ENCODE measurements around the gene ACP5. TPM values are rescaled to one million over a fixed set of nuclear protein-coding genes. Genes with fewer than 3 reads are reported as not detected.

Gene ACP5
- total and polyA plus RNA-seq, 2 of the 4 experiments (the other 2 are of a cell fraction): 0.54 to 1.2 TPM

GRCh38 chr19:11547929-11548700 lies 29.3 kb downstream of the ACP5 start:
- ATAC-seq (ENCODE audit: low read depth): no peak
- 94% methylated on average over 6 of the region's 14 CpGs; no CpG with 5 or more reads in 1 of the 2 experiments for WGBS, 2 experiments (ENCODE audit: extremely low coverage in 2 of 2, insufficient read length in 1 of 2)
- no peak overlapping the region for H3K4me3 ChIP-seq (ENCODE audit: insufficient read depth, low read depth, low read length)
- DNase-seq: no peak
- no peak overlapping the region for H2BK15ac ChIP-seq (ENCODE audit: low read depth, low read length)
- no peak overlapping the region for H3K56ac ChIP-seq (ENCODE audit: extremely low read depth, insufficient read depth, low read length)
- no peak overlapping the region for H4K8ac ChIP-seq (ENCODE audit: low read depth in 2 of 2, low read length in 2 of 2)
- H3K9me1 ChIP-seq (ENCODE audit: insufficient read depth, low read length): no peaks in the 10 kb centered on the region
- H4K5ac ChIP-seq (ENCODE audit: low read depth, low read length): no peak overlapping the region
- no peak overlapping the region for H3K27ac ChIP-seq (ENCODE audit: insufficient read depth, low read length)
- H3K79me1 ChIP-seq (ENCODE audit: low read depth in 1 of 2, low read length in 2 of 2): no peaks in the 10 kb centered on the region
- no peak overlapping the region for H2AK5ac ChIP-seq (ENCODE audit: low read depth, low read length)
- intact Hi-C loops (cut with micrococcal nuclease) (no loop called here), dilution Hi-C loops (cut with HindIII; ENCODE audit: low sequenced_read_pairs, unreplicated experiment) (no loop called here), in situ Hi-C loops (cut with MboI; ENCODE audit: low sequenced_read_pairs) (no loop called here)
- ChIA-PET CTCF (no interaction called here), POLR2A (ENCODE audit: unreplicated experiment) (no interaction called here)
- no peak overlapping the region for H3K4me2 ChIP-seq (ENCODE audit: low read depth, low read length)
- H3K4ac ChIP-seq (ENCODE audit: low read depth, low read length): no peak overlapping the region
- BruUV-seq (replicated peaks): no TSS peak
- H2AK9ac ChIP-seq (replicated peaks; ENCODE audit: low read depth, low read length, poor library complexity): no peak overlapping the region
- H2BK120ac ChIP-seq (ENCODE audit: low read depth, low read length): no peak overlapping the region
- H3K36me3 ChIP-seq (ENCODE audit: control insufficient read depth, insufficient read depth, low read length): peaks cover 42% of the 10 kb centered on the region
- H3K18ac ChIP-seq (ENCODE audit: low read depth, low read length): no peak overlapping the region
- H3K9me3 ChIP-seq (ENCODE audit: control insufficient read depth, insufficient read depth, low read length): no peaks in the 10 kb centered on the region
- H3K27me3 ChIP-seq (ENCODE audit: control insufficient read depth, insufficient read depth, low read length): no peaks in the 10 kb centered on the region
- H4K91ac ChIP-seq (ENCODE audit: insufficient read depth, low read depth, low read length): no peak overlapping the region
- peaks cover 6% of the 10 kb centered on the region; the same call in 1 of the 2 replicates for H4K20me1 ChIP-seq (ENCODE audit: insufficient read depth, low read length)
- H2BK20ac ChIP-seq (ENCODE audit: low read depth, low read length): no peak overlapping the region
- no peak overlapping the region for H2BK5ac ChIP-seq (ENCODE audit: low read depth, low read length, poor library complexity, severe bottlenecking)
- H3K23ac ChIP-seq (ENCODE audit: low read depth, low read length): no peak overlapping the region
- H3K4me1 ChIP-seq (ENCODE audit: control insufficient read depth, insufficient read depth, low read length): no peaks in the 10 kb centered on the region
- no peak overlapping the region for H3K14ac ChIP-seq (replicated peaks; ENCODE audit: low read depth, low read length)
- no peak for TF ChIP-seq MAFK (IDR thresholded peaks at IDR 0.05; ENCODE audit: low read depth, low read length)
- no peak for TF ChIP-seq RCOR1 (IDR thresholded peaks at IDR 0.05; ENCODE audit: insufficient replicate concordance, low read length)
- TF ChIP-seq, protein P1, sequence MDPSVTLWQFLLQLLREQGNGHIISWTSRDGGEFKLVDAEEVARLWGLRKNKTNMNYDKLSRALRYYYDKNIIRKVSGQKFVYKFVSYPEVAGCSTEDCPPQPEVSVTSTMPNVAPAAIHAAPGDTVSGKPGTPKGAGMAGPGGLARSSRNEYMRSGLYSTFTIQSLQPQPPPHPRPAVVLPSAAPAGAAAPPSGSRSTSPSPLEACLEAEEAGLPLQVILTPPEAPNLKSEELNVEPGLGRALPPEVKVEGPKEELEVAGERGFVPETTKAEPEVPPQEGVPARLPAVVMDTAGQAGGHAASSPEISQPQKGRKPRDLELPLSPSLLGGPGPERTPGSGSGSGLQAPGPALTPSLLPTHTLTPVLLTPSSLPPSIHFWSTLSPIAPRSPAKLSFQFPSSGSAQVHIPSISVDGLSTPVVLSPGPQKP (IDR thresholded peaks at IDR 0.05; ENCODE audit: borderline replicate concordance, low read depth, low read length): no peak
- TF ChIP-seq RAD21 (IDR thresholded peaks at IDR 0.05; ENCODE audit: low read length): no peak
- TF ChIP-seq RFX5 (IDR thresholded peaks at IDR 0.05; ENCODE audit: low read depth, low read length): no peak
- TF ChIP-seq POLR2A (IDR thresholded peaks at IDR 0.05; ENCODE audit: low read depth, low read length): no peak
- no peak for TF ChIP-seq FOS (IDR thresholded peaks at IDR 0.05; ENCODE audit: low read depth, low read length)
- no peak for TF ChIP-seq CTCF (conservative IDR thresholded peaks at IDR 0.05; ENCODE audit: low read depth, low read length)
- no peak for TF ChIP-seq NFE2L2 (IDR thresholded peaks at IDR 0.05; ENCODE audit: low read depth, low read length)
- TF ChIP-seq MAZ (IDR thresholded peaks at IDR 0.05; ENCODE audit: borderline replicate concordance, low read depth, low read length): no peak
- TF ChIP-seq CHD1 (IDR thresholded peaks at IDR 0.05; ENCODE audit: low read depth, low read length): no peak
- TF ChIP-seq MXI1 (IDR thresholded peaks at IDR 0.05; ENCODE audit: borderline replicate concordance, low read depth, low read length): no peak
- TF ChIP-seq, protein P2, sequence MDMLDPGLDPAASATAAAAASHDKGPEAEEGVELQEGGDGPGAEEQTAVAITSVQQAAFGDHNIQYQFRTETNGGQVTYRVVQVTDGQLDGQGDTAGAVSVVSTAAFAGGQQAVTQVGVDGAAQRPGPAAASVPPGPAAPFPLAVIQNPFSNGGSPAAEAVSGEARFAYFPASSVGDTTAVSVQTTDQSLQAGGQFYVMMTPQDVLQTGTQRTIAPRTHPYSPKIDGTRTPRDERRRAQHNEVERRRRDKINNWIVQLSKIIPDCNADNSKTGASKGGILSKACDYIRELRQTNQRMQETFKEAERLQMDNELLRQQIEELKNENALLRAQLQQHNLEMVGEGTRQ (IDR thresholded peaks at IDR 0.05; ENCODE audit: low read depth, low read length): no peak
- no peak for TF ChIP-seq BHLHE40 (IDR thresholded peaks at IDR 0.05; ENCODE audit: low read depth, low read length)
- TF ChIP-seq CEBPB (IDR thresholded peaks at IDR 0.05; ENCODE audit: low read depth, low read length): no peak
- TF ChIP-seq SMC3 (IDR thresholded peaks at IDR 0.05; ENCODE audit: low read depth, low read length): no peak
- no peak overlapping the region for H2AFZ ChIP-seq (replicated peaks; ENCODE audit: low read length, poor library complexity)
- H3K9ac ChIP-seq (ENCODE audit: low read depth, low read length): no peak overlapping the region

Data from IMR-90 (cell line).